Measurements from ENCODE around the gene MED10.

The MED10 gene

GRCh38 chr5:6377905-6378765 lies at the start of gene MED10:
TSS of gene MED10 (minus strand) at chr5:6378547. CDS start at chr5:6378483, 64 bp downstream.
- peak; percentile 86 to 90 for DNase-seq (ENCODE audit: low read depth in 2 of 2)

- no peak for DNase-seq (ENCODE audit: low read depth in 2 of 2)
Measured at GRCh38 chr5:6427694-6428093, 49.3 kb upstream of the MED10 start.

GRCh38 chr5:6424700-6425099 lies 46.4 kb upstream of the MED10 start:
- no peak for DNase-seq (ENCODE audit: low read depth in 2 of 2)

GRCh38 chr5:6424110-6424659 lies 45.8 kb upstream of the MED10 start:
- DNase-seq (ENCODE audit: low read depth in 2 of 2): no peak

- DNase-seq (ENCODE audit: low read depth in 2 of 2): no peak
Measured at GRCh38 chr5:6423327-6424109, 45.2 kb upstream of the MED10 start.

- no peak for DNase-seq (ENCODE audit: low read depth in 2 of 2)
Measured at GRCh38 chr5:6419340-6419852, 41.0 kb upstream of the MED10 start.

GRCh38 chr5:6418679-6419276 lies 40.4 kb upstream of the MED10 start:
- no peak for DNase-seq (ENCODE audit: low read depth in 2 of 2)

- DNase-seq (ENCODE audit: low read depth in 2 of 2): no peak
Measured at GRCh38 chr5:6417657-6418056, 39.3 kb upstream of the MED10 start.

- DNase-seq (ENCODE audit: low read depth in 2 of 2): no peak
Measured at GRCh38 chr5:6412811-6413210, 34.5 kb upstream of the MED10 start.

- DNase-seq (ENCODE audit: low read depth in 2 of 2): no peak
Measured at GRCh38 chr5:6411141-6411540, 32.8 kb upstream of the MED10 start.

GRCh38 chr5:6410421-6410820 lies 32.1 kb upstream of the MED10 start:
- DNase-seq (ENCODE audit: low read depth in 2 of 2): no peak

- DNase-seq (ENCODE audit: low read depth in 2 of 2): no peak
Measured at GRCh38 chr5:6408627-6409446, 30.5 kb upstream of the MED10 start.

- no peak for DNase-seq (ENCODE audit: low read depth in 2 of 2)
Measured at GRCh38 chr5:6408260-6408596, 29.9 kb upstream of the MED10 start.

GRCh38 chr5:6407558-6408259 lies 29.4 kb upstream of the MED10 start:
- no peak for DNase-seq (ENCODE audit: low read depth in 2 of 2)

- DNase-seq (ENCODE audit: low read depth in 2 of 2): no peak
Measured at GRCh38 chr5:6405591-6405990, 27.2 kb upstream of the MED10 start.

GRCh38 chr5:6404129-6404528 lies 25.8 kb upstream of the MED10 start:
- no peak for DNase-seq (ENCODE audit: low read depth in 2 of 2)

- no peak for DNase-seq (ENCODE audit: low read depth in 2 of 2)
Measured at GRCh38 chr5:6403416-6403815, 25.1 kb upstream of the MED10 start.

- DNase-seq (ENCODE audit: low read depth in 2 of 2): no peak
Measured at GRCh38 chr5:6402939-6403338, 24.6 kb upstream of the MED10 start.

GRCh38 chr5:6401410-6401809 lies 23.1 kb upstream of the MED10 start:
- no peak for DNase-seq (ENCODE audit: low read depth in 2 of 2)
